ENCODE results near the gene UBAP2.

The UBAP2 gene, protein sequence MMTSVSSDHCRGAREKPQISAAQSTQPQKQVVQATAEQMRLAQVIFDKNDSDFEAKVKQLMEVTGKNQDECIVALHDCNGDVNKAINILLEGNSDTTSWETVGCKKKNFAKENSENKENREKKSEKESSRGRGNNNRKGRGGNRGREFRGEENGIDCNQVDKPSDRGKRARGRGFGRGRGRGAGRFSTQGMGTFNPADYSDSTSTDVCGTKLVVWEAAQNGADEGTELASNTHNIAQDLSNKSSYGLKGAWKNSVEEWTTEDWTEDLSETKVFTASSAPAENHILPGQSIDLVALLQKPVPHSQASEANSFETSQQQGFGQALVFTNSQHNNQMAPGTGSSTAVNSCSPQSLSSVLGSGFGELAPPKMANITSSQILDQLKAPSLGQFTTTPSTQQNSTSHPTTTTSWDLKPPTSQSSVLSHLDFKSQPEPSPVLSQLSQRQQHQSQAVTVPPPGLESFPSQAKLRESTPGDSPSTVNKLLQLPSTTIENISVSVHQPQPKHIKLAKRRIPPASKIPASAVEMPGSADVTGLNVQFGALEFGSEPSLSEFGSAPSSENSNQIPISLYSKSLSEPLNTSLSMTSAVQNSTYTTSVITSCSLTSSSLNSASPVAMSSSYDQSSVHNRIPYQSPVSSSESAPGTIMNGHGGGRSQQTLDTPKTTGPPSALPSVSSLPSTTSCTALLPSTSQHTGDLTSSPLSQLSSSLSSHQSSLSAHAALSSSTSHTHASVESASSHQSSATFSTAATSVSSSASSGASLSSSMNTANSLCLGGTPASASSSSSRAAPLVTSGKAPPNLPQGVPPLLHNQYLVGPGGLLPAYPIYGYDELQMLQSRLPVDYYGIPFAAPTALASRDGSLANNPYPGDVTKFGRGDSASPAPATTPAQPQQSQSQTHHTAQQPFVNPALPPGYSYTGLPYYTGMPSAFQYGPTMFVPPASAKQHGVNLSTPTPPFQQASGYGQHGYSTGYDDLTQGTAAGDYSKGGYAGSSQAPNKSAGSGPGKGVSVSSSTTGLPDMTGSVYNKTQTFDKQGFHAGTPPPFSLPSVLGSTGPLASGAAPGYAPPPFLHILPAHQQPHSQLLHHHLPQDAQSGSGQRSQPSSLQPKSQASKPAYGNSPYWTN

DNA sequence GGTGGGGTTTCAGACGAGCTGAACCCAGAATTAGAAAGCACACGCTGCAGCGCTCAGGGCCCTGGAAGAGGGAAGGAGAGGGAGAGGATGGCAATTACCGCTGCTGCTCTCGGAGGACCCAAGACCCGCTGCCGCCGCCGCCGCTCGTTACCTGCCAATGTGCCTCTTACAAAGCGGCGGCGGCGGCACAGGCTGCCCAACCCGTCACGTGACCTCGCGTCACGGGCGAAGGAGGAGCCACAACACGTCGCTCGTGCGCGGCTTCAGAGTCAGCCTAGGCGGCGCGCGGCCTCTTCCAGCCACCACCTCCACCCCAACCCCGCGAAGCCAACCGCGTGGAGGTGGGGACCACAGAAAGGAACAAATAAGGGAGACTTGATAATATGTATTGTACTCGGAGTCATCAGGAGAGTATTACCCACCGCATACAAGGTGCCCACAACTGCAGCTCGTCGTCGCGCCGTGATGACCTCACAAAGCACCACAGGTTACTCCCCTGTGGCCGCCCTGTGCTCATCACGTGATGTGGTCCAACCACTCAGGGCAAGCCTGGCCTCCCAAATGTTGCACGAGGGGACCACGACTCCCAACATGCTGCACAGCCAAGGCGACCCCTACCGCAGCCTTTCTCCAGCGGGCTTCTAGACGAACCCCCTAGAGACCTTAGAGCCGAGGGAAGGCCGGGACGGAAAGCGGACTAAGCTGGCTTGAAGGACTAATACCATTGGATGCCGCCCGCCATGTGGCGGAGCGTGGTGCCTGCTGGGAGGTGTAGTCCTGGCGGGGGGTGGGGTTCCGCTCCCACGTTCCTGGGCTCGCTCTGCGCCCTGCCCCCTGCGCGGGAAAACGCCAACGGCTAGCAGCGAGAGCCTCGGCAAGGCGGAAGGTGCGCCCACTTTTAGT is at the start of gene UBAP2:
UBAP2 (minus strand) TSS at position 161 of the 903 bp plus-strand sequence. CDS start 31,739 bp downstream, outside the sequence.
- DNase-seq (ENCODE audit: low spot score), result peak; percentile 98

DNA sequence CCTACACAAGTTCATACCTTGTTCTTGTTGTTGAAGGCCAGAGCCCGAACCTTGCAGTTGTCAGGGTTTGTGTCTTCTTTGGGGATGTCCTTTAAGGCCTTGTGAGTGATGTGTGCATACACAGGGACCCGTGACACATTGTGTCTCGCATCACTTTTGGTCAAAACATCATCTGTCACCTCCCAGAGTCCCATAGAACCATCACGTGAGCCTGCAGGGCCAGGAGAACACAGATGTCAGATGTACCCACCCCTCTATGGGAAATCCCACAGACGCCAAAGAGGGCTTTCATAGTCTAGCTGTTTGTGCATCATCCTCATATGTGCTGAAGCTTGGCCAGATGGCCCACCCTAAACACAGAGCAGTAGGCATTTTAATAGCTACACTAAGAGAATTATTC is 49.6 kb upstream of the UBAP2 start:
- no peak for DNase-seq (ENCODE audit: low spot score)

DNA sequence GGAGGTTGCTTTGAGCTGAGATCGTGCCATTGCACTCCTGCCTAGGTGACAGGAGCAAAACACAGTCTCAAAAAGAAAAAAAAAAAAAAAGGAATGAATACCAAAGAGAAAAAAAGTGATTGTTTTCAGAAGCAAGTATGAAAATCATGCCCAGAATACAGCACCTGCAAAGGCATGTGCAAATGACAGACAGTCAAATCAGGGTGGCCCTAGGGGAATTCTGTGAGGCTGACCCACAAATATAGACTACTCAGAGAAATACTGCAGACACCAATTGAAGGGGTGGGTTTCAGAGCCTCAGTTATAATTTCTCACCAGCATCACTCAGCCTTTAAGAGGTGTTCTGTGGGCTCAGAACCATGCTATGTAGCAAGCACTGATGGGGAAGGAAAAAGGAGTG is 49.2 kb upstream of the UBAP2 start:
- no peak for DNase-seq (ENCODE audit: low spot score)

- DNase-seq (ENCODE audit: low spot score), result no peak
Measured at GRCh38 chr9:34096751-34097150, 48.1 kb upstream of the UBAP2 start.

DNA sequence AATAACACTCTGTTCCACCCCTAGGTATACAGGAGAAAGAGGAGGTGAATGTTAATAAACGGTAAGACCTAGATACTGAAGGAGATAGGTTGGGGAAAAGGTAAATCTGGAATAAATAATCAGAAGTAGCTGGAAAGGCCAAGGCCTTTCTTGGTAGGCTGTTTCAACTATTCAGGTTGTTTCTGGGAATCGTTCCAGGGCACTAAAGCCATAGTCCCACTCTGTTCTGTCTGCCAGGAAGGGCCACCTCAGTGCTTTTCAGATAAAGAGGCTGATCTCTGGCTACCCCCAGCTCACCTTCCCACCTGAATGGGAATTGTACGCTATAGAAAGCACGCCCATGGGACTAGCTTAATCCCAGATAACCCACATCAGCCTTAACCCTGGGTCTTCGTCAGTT is 44.9 kb upstream of the UBAP2 start:
- no peak for DNase-seq (ENCODE audit: low spot score)

DNA sequence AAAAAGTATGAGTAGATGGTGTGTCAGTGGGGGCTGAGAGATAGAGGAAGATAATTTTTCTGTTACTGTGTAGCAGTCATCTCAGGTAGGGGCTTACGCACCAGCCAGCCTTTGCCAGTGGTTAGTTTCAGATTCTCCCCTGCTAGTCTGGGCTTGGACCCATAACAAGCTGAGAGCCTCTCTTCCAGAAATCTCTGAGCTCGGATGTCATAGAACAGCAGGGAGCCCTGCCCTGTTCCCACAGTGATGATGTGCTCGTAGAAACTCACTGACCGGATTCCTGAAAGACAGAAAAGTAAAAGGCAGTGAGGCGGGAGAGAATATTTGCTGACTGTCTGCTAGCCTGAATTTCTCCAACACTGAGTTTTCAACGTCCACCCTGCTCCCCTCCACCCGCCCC is 40.6 kb upstream of the UBAP2 start:
- DNase-seq (ENCODE audit: low spot score), result no peak

GRCh38 chr9:34087370-34087769 is 38.7 kb upstream of the UBAP2 start:
- no peak for DNase-seq (ENCODE audit: low spot score)

GRCh38 chr9:34086864-34087263 is 38.2 kb upstream of the UBAP2 start:
- DNase-seq (ENCODE audit: low spot score), result no peak

- no peak for DNase-seq (ENCODE audit: low spot score)
Measured at GRCh38 chr9:34085581-34086500, 37.2 kb upstream of the UBAP2 start.

DNA sequence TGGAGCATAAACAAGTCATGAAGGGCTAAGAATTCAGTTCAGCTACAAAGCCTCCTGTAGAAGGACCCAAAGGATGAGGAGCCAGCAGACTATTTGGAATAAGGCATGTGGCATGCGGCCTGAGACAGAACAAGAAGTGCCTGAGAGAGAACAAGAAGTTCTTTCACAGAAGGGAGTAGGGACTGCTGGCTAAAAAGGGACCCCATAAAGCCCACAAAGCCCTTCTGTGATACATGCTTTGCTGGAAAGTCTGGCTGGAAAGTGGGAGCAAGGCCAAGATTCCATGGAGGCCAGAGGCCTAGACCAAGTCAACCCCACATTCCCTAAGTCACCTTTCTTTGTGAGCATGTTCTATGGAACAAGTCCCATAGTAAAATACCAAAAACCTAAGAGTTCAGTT is 35.9 kb upstream of the UBAP2 start:
- peak; percentile 29 for DNase-seq (ENCODE audit: low spot score)

DNA sequence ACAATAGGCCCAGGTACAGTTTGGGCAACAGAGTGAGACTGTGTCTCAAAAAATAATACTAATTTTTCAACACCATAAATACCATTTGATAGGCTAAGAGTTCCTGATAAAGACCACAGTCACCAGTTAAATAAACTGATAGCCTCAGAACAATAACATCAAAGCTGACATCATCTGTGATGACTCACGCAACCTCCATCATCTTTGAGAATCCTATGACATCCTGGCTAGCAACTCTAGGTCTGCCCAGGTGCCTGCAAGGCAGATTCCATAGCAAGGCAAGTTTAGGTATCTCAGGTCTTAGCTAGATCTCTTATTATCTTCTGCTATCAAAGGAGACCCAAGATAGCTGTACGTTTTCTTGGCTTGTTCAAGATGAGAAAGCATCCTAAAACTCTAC is 30.5 kb upstream of the UBAP2 start:
- no peak for DNase-seq (ENCODE audit: low spot score)

DNA sequence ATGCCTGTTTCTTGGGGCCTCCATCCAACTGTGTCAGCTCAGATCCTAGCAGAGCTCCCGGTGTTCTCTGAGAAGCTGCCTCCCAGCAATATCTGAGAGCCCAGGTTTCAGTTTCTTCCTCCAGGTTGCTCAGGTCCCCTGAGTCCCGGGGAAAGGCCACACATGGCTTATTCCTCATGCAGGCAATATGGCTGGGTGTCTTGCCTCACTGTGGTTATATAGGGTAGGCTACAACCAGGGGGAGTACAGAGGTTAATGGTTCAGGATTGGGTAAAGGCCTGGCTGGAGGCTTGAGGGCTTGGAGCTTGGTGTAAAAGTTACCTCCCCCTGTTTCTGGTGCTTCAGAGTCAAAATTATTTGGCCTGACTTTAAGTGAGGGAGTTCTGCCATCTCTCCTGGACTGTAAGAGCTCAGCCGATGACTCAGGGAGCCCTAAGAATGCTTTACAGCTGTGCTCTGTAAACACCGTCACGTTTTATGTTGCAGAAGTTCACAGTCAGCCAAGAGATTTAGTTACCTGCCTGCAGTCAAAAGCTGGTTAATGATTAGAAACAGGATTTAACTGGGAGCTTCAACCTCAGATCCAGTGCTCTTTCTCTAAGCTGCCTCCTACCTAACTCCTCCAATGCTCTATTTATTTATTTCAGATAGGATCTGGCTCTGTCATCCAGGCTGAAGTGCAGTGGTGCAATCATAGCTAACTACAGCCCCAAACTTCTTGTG is 24.3 kb upstream of the UBAP2 start:
- no peak for DNase-seq (ENCODE audit: low spot score)

- no peak for DNase-seq (ENCODE audit: low spot score)
Measured at GRCh38 chr9:34072410-34072809, 23.7 kb upstream of the UBAP2 start.

GRCh38 chr9:34070606-34071324 is 22.1 kb upstream of the UBAP2 start:
- no peak for DNase-seq (ENCODE audit: low spot score)

GRCh38 chr9:34069831-34070230 is 21.1 kb upstream of the UBAP2 start:
- no peak for DNase-seq (ENCODE audit: low spot score)

DNA sequence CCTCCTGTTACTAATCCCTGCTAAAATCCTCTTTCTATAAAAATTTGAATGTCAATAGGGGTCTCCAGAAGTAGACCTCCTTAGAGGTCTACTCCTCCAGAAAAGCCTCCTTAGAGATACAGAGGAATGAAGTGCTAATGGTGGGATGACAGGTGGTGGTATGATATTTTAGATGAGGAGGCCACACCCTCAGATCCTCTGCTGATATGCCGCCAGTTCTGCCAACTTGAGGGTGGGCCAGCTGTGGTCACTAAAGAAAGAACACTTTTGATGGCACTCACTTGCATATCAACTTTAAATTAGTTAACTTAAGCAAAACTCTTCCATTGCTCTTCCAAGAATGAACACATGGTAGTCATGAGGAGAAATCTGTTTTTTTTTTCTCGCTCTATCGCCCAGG is 16.9 kb upstream of the UBAP2 start:
- no peak for DNase-seq (ENCODE audit: low spot score)

GRCh38 chr9:34059954-34060353 is 11.3 kb upstream of the UBAP2 start:
- DNase-seq (ENCODE audit: low spot score), result no peak

DNA sequence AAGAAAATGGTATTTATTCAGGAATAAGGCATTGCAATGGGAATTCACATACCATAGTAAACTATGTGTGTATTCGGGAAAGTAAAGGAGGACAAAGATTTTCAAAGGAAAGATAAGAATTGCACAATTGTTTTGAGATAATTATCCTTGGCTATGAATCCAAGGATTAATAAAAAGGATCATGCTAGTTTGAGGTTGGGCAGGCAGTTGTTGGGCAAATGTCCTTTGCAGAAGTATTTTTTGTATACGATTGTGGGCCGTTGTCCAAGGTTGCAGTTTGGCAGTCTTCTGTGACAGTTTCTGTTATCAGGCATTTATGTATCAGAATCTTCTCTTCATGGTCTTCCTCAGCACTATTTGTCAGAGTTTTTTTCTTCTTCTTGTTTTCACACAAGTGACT is 10.6 kb upstream of the UBAP2 start:
- no peak for DNase-seq (ENCODE audit: low spot score)
